ENCODE measurements around the gene HLA-DPA1.

GRCh38 chr6:33104887-33105286 is 31.4 kb upstream of the HLA-DPA1 start:
- TF ChIP-seq CTCF (IDR thresholded peaks at IDR 0.05): no peak
- TF ChIP-seq POLR2AphosphoS5 (IDR thresholded peaks at IDR 0.05; ENCODE audit: insufficient read depth in 1 of 2, low read depth in 1 of 2): no peak
